ENCODE measurements around the gene ATP1A4.

ATP1A4 gene

GRCh38 chr1:160217481-160218051 lies 66.2 kb downstream of the ATP1A4 start:
- TF ChIP-seq, protein P1, sequence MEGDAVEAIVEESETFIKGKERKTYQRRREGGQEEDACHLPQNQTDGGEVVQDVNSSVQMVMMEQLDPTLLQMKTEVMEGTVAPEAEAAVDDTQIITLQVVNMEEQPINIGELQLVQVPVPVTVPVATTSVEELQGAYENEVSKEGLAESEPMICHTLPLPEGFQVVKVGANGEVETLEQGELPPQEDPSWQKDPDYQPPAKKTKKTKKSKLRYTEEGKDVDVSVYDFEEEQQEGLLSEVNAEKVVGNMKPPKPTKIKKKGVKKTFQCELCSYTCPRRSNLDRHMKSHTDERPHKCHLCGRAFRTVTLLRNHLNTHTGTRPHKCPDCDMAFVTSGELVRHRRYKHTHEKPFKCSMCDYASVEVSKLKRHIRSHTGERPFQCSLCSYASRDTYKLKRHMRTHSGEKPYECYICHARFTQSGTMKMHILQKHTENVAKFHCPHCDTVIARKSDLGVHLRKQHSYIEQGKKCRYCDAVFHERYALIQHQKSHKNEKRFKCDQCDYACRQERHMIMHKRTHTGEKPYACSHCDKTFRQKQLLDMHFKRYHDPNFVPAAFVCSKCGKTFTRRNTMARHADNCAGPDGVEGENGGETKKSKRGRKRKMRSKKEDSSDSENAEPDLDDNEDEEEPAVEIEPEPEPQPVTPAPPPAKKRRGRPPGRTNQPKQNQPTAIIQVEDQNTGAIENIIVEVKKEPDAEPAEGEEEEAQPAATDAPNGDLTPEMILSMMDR (conservative IDR thresholded peaks at IDR 0.05; ENCODE audit: low read depth, low read length), result no peak
- DNase-seq (ENCODE audit: low read depth), result no peak
- H3K4me3 ChIP-seq (ENCODE audit: low read length), result no peak overlapping the region

- TF ChIP-seq, protein P1 (conservative IDR thresholded peaks at IDR 0.05; ENCODE audit: low read depth, low read length), result peak; percentile 76
- DNase-seq (ENCODE audit: low read depth), result no peak
Measured at GRCh38 chr1:160219062-160219929, 67.9 kb downstream of the ATP1A4 start.

DNA sequence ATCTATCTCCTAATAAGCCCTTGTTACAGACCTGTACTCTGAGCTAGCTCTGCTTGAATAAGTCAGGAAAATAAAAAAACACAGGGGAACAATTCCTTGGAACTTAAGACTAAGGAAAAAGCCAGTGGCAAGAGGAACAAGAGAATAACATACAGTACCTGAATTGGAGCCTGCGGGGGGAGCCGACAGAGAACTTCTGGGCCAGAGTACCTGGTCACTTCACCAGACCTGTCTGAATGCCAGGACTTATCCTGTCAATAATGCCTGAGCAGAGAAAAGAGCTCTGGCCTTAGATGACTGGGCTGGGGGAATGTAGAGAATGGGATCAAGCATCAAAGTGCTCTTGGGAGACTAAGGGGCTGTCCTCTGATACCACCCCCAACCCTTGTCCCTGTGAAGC lies 68.9 kb downstream of the ATP1A4 start:
- TF ChIP-seq, protein P1 (conservative IDR thresholded peaks at IDR 0.05; ENCODE audit: low read depth, low read length), result no peak
- no peak overlapping the region for H3K4me3 ChIP-seq (ENCODE audit: low read length)
- DNase-seq (ENCODE audit: low read depth), result no peak

More at GRCh38 chr1:160219062-160219929, 67.9 kb downstream of the ATP1A4 start:
- no peak overlapping the region for H3K4me3 ChIP-seq (ENCODE audit: low read length)

- TF ChIP-seq, protein P1 (conservative IDR thresholded peaks at IDR 0.05; ENCODE audit: low read depth, low read length), result no peak
Measured at GRCh38 chr1:160221089-160221488, 69.7 kb downstream of the ATP1A4 start.

DNA sequence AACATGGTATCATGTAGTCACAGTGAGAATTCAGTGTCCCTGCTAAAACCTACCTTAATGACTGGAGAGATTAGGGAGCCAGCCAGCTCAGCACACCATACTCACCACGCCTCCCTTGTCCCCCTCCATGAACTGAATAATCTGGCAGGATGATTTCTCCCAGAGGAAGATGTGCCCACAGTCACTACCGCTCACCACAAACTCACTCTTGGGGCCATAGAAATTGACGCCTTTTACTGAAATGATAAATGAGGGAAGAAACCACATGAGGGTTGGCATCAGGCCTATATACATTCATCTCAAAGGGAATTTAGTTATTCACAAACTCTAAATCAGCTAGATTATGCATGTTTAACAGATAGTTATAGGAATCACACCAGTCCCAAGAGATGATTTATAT lies 71.1 kb downstream of the ATP1A4 start:
- DNase-seq (ENCODE audit: low read depth), result no peak
- TF ChIP-seq, protein P1 (conservative IDR thresholded peaks at IDR 0.05; ENCODE audit: low read depth, low read length), result no peak
- H3K4me3 ChIP-seq (ENCODE audit: low read length), result no peak overlapping the region

More at GRCh38 chr1:160221089-160221488, 69.7 kb downstream of the ATP1A4 start:
- no peak overlapping the region for H3K4me3 ChIP-seq (ENCODE audit: low read length)
- no peak for DNase-seq (ENCODE audit: low read depth)

GRCh38 chr1:160224606-160225005 lies 73.2 kb downstream of the ATP1A4 start:
- TF ChIP-seq, protein P1 (conservative IDR thresholded peaks at IDR 0.05; ENCODE audit: low read depth, low read length), result no peak
- no peak overlapping the region for H3K4me3 ChIP-seq (ENCODE audit: low read length)
- DNase-seq (ENCODE audit: low read depth), result no peak
